B cell (primary cell): ENCODE measurements around the gene UBXN2A. TPM values are rescaled to one million over a fixed set of nuclear protein-coding genes. Genes with fewer than 3 reads are reported as not detected.

Source experiments
- ATAC-seq: fragments of 200-7000 bp; cut with Tn5 transposase; one replicate; pipeline ENCODE4 v1.10.0; 2021; ENCODE audit warnings: low read depth, mild to moderate bottlenecking, moderate number of reproducible peaks, moderate library complexity
- CTCF ChIA-PET: fragments of 350-600 bp; sonication (Branson Sonifier 250); formaldehyde crosslinking; loops from one replicate; lab custom pipeline; 2021; ENCODE audit warnings: antibody characterized with exemption, inconsistent platforms; lab: Charles Lee
- POLR2A ChIA-PET: fragments of 350-600 bp; sonication (Branson Sonifier 250); formaldehyde crosslinking; loops from one replicate; lab custom pipeline; 2021; ENCODE audit warnings: antibody characterized with exemption; lab: Charles Lee
- DNase-seq: peaks from one replicate; pipeline ENCODE4 v3.0.0; 2013
- H2AFZ ChIP-seq: 2 replicates; pipeline ENCODE4 v1.6.1; 2012; ENCODE audit warnings: mild to moderate bottlenecking, low read depth, low read length; ENCODE audit not compliant: insufficient read depth, poor library complexity, severe bottlenecking
- H3K27ac ChIP-seq, 2 donors: 1 replicate in 1 of 2; 2 replicates in 1 of 2; pipeline ENCODE4 v1.5.1; 2012 to 2013; ENCODE audit warnings: low read length in 2 of 2, mild to moderate bottlenecking in 2 of 2, moderate library complexity in 1 of 2
- H3K27me3 ChIP-seq, 4 experiments: fragments of 200-600 bp in 1 of 4; sonication (generic) in 1 of 4; replicated peaks in 1 of 4; 1 replicate in 2 of 4; 2 replicates in 2 of 4; pipeline versions ENCODE4 v1.6.1 to v1.7.0; 2013 to 2016; ENCODE audit warnings: low read length in 3 of 4, mild to moderate bottlenecking in 2 of 4, mixed read lengths in 1 of 4, moderate library complexity in 1 of 4; ENCODE audit not compliant: insufficient read depth in 4 of 4, control insufficient read depth in 3 of 4; ENCODE audit errors: control extremely low read depth in 1 of 4
- H3K36me3 ChIP-seq, 2 experiments: replicated peaks in 1 of 2; 1 replicate in 1 of 2; 2 replicates in 1 of 2; pipeline versions ENCODE4 v1.6.1 to v1.7.1; 2013; ENCODE audit warnings: low read length in 1 of 2; ENCODE audit not compliant: insufficient read depth in 2 of 2, control insufficient read depth in 1 of 2; ENCODE audit errors: control extremely low read depth in 1 of 2, extremely low read depth in 1 of 2
- H3K4me1 ChIP-seq, 2 donors: fragments of 200-600 bp in 1 of 2; sonication (generic) in 1 of 2; 1 replicate in 1 of 2; 2 replicates in 1 of 2; pipeline versions ENCODE4 v1.5.1 to v1.6.1; 2013 to 2017; ENCODE audit warnings: low read length in 2 of 2; ENCODE audit not compliant: control insufficient read depth in 2 of 2, insufficient read depth in 2 of 2
- H3K4me2 ChIP-seq: replicated peaks from 2 replicates; pipeline ENCODE3; 2012; ENCODE audit warnings: mild to moderate bottlenecking, low read depth, low read length; ENCODE audit not compliant: poor library complexity, severe bottlenecking
- H3K4me3 ChIP-seq, 5 experiments: fragments of 200-600 bp in 1 of 5; sonication (generic) in 1 of 5; 1 replicate in 3 of 5; 2 replicates in 2 of 5; pipeline versions ENCODE4 v1.5.1 to v1.7.0; 2011 to 2016; ENCODE audit warnings: low read length in 4 of 5, mild to moderate bottlenecking in 4 of 5, low read depth in 2 of 5, control low read depth in 1 of 5, moderate library complexity in 1 of 5; ENCODE audit not compliant: insufficient read depth in 1 of 5; ENCODE audit errors: control extremely low read depth in 1 of 5, extremely low read depth in 1 of 5
- H3K79me2 ChIP-seq: fragments of 200-600 bp; sonication (generic); one replicate; pipeline ENCODE4 v1.6.0; 2016; ENCODE audit warnings: low read length; ENCODE audit not compliant: control insufficient read depth, insufficient read depth
- H3K9ac ChIP-seq: fragments of 200-600 bp; sonication (generic); 2 replicates; pipeline ENCODE4 v1.6.1; 2017; ENCODE audit warnings: mild to moderate bottlenecking, low read length, moderate library complexity
- H3K9me3 ChIP-seq, 3 donors: one replicate each; pipeline versions ENCODE4 v1.6.1 to v1.7.1; 2013; ENCODE audit warnings: low read length in 2 of 3; ENCODE audit not compliant: control insufficient read depth in 2 of 3, insufficient read depth in 1 of 3; ENCODE audit errors: control extremely low read depth in 1 of 3
- H4K20me1 ChIP-seq: 2 replicates; pipeline ENCODE4 v1.6.0; 2012; ENCODE audit warnings: mild to moderate bottlenecking, low read length; ENCODE audit not compliant: insufficient read depth, control insufficient read depth, poor library complexity, severe bottlenecking
- H3K27ac Mint-ChIP-seq: one replicate; pipeline ENCODE4 v1.8.0; 2021; ENCODE audit warnings: mixed read lengths
- H3K27me3 Mint-ChIP-seq: one replicate; pipeline ENCODE4 v1.8.0; 2021; ENCODE audit warnings: mixed read lengths
- H3K4me1 Mint-ChIP-seq: one replicate; pipeline ENCODE4 v1.8.0; 2021; ENCODE audit warnings: mixed read lengths
- H3K4me3 Mint-ChIP-seq: one replicate; pipeline ENCODE4 v1.8.0; 2021; ENCODE audit warnings: mixed read lengths
- H3K9me3 Mint-ChIP-seq: one replicate; pipeline ENCODE4 v1.8.0; 2022; ENCODE audit warnings: mixed read lengths; ENCODE audit not compliant: insufficient read depth
- CTCF ChIP-seq: fragments of 200-600 bp; IDR thresholded peaks from one replicate; pipeline ENCODE4 v1.8.0; 2022; ENCODE audit warnings: antibody characterized with exemption, mild to moderate bottlenecking
- EZH2 ChIP-seq: IDR thresholded peaks from 2 replicates; pipeline ENCODE4 v1.6.1; 2012; ENCODE audit warnings: borderline replicate concordance, low read depth, mild to moderate bottlenecking, moderate library complexity, low read length; ENCODE audit not compliant: insufficient read depth, poor library complexity, severe bottlenecking
- WGBS: methylation state at CpG from one replicate; pipeline ENCODE4 v1.1.5; 2013; ENCODE audit warnings: missing lambda C conversion rate; ENCODE audit not compliant: insufficient coverage; 5-methylcytosine and 5-hydroxymethylcytosine counted together
- intact Hi-C: fragments of 100-400 bp; cut with micrococcal nuclease; formaldehyde crosslinking; loops from one replicate; pipeline ENCODE4 v1.10.0; 2022
- polyA plus RNA-seq: library from polyadenylated mRNA; depleted of rRNA; stranded (reverse); fragments of >200 nt; gene quantifications from 2 replicates; pipeline ENCODE4 v1.2.3, GENCODE V29; 2012
- total RNA-seq, 2 donors: library from RNA; stranded (reverse); fragments of 120-200 nt in 1 of 2; gene quantifications; 1 replicate in 1 of 2; 2 replicates in 1 of 2; pipeline versions ENCODE4 v1.2.3 to v1.2.4, GENCODE V29; 2013 to 2022

The UBXN2A gene
- total and polyA plus RNA-seq, 2 donors (not counting 1 experiment from before 2014, with no cell fraction given), result 2.8 to 13.4 TPM

GRCh38 chr2:24048769-24049484, 108.7 kb downstream of the UBXN2A start:
- DNase-seq (peak; percentile 25), ATAC-seq (no peak)
- Histone ChIP-seq H3K27ac (no peak overlapping the region), H3K36me3 (no peaks in the 10 kb centered on the region), H3K79me2 (peaks cover 18% of the 10 kb centered on the region), H4K20me1 (no peaks in the 10 kb centered on the region), H3K4me2 (peak overlapping the region; percentile 100), H3K4me3 (peak overlapping the region in 4 of 5 experiments; percentile 35 to 92 (median 64)), H3K9ac (peak overlapping the region; percentile 81), H3K27me3 (peaks cover 0 to 20% (median 2%) of the 10 kb centered on the region in 4 experiments), H3K4me1 (peaks cover 24 to 26% of the 10 kb centered on the region in 2 donors), H3K9me3 (no peaks in the 10 kb centered on the region), H2AFZ (peak overlapping the region; percentile 97)
- Mint-ChIP-seq H3K4me1 (peaks cover 25% of the 10 kb centered on the region), H3K27me3 (no peaks in the 10 kb centered on the region), H3K9me3 (no peaks in the 10 kb centered on the region), H3K27ac (no peak overlapping the region), H3K4me3 (no peak overlapping the region)
- TF ChIP-seq CTCF (no peak), EZH2 (no peak)
- POLR2A ChIA-PET, result interaction anchor here (0.6 to 1.7 kb wide), 2 partner anchors 28 to 120 kb away, joined by 3 to 5 read pairs; no protein-coding TSS in a partner anchor
- 27% methylated on average over 4 of the region's 23 CpGs for WGBS
- intact Hi-C loops, result loop anchor here (1.0 kb wide), 1 partner anchor 109 kb away; the partner anchor contains the start of gene UBXN2A
- CTCF ChIA-PET, result interaction anchor here (1.0 to 1.4 kb wide), 3 partner anchors 36 to 225 kb away, joined by 4 to 7 read pairs (median 5); partner anchors contain the start of gene TP53I3
